ENCODE measurements around the gene TADA2B.

- TF ChIP-seq SUZ12 (IDR thresholded peaks at IDR 0.05; ENCODE audit: extremely low read depth, insufficient read depth, insufficient read length) (no peak), ZNF274 (IDR thresholded peaks at IDR 0.05; ENCODE audit: low read depth, low read length) (no peak)
These were observed 1.9 kb upstream of the TADA2B start for GRCh38 chr4:7041246-7041645.

Measured in NT2/D1 (cell line).